Activated CD4-positive, CD25-positive, alpha-beta regulatory T cell treated with anti-CD3 and anti-CD28 coated beads, Interleukin-2, amount 50 U/mL, for 24 hours (primary cell): ENCODE results near the gene SIRPB2.

Source experiments
- ATAC-seq, 2 donors: fragments of 150-1000 bp; cut with Tn5 transposase; one replicate each; pipeline ENCODE4 v1.10.0; 2021; ENCODE audit warnings: mild to moderate bottlenecking in 1 of 2, moderate library complexity in 1 of 2

Gene SIRPB2

GRCh38 chr20:1491281-1491840 is at the start of gene SIRPB2:
SIRPB2 (minus strand) TSS chr20:1491420; CDS start chr20:1491359, 61 bp downstream.
- no peak for ATAC-seq

- ATAC-seq, result peak; percentile 48 to 51
Measured at GRCh38 chr20:1539816-1540419, 48.7 kb upstream of the SIRPB2 start.

GRCh38 chr20:1538655-1539054 is 47.4 kb upstream of the SIRPB2 start:
- no peak for ATAC-seq

DNA sequence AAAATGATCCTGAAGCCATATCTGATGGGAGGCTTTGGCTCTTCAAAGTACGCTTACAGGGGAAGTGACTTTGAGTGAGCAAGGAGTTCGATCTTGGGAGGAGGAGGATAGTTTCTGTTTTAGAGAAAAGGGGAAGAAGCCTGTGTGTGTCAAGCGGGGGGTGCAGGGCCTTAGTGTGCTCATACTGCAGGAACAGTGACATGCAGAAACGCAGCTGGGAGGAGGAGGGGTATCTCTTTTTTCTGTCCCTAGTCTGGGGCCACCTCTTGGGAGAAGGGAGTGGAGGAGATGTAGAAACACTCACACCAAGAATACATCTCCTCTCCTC is 46.5 kb upstream of the SIRPB2 start:
- ATAC-seq, result peak in 1 of 2 donors; percentile 28

GRCh38 chr20:1536893-1537730 is 45.9 kb upstream of the SIRPB2 start:
- ATAC-seq, result no peak

GRCh38 chr20:1535420-1536175 is 44.4 kb upstream of the SIRPB2 start:
- ATAC-seq, result no peak

DNA sequence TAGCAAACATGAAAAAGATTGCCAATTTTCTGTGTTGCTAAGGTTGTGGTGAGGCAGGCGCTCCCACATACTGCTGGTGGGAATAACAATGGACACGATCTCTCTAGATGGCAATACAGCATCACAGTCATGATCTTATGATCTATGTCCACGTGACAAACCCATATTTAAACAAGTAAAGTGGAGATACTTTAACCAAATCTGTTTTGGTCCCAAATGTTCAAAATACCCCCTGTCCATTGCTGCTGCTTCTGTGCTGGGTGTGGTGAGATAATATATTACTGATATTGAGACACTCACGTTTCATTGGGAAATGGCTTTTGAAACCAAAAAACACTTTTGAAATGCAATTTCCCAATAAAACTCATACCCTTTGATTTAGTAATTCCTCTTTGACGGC is 43.3 kb upstream of the SIRPB2 start:
- ATAC-seq, result no peak

DNA sequence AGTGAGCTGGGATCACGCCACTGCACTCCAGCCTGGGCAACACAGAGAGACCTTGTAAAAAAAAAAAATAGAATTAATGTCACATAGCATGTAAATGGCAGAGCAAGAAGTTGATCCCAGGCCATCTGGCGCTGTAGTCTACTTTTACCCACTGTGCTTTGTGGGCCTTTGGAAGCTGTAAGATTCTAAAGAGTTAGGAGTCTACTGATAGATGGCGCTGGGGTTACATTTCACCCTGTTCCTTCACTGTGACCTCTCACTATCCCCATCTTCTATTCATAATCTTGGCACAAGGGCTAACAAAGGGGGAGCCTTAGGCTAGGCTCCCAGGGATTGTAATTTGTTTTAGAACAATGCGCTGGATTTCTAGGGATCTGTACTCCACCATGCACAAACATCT is 41.8 kb upstream of the SIRPB2 start:
- ATAC-seq, result peak; percentile 32 to 41

GRCh38 chr20:1528811-1529210 is 37.6 kb upstream of the SIRPB2 start:
- ATAC-seq, result no peak

- no peak for ATAC-seq
Measured at GRCh38 chr20:1527923-1528322, 36.7 kb upstream of the SIRPB2 start.

GRCh38 chr20:1526896-1527295 is 35.7 kb upstream of the SIRPB2 start:
- ATAC-seq, result no peak

- no peak for ATAC-seq
Measured at GRCh38 chr20:1526310-1526709, 35.1 kb upstream of the SIRPB2 start.

DNA sequence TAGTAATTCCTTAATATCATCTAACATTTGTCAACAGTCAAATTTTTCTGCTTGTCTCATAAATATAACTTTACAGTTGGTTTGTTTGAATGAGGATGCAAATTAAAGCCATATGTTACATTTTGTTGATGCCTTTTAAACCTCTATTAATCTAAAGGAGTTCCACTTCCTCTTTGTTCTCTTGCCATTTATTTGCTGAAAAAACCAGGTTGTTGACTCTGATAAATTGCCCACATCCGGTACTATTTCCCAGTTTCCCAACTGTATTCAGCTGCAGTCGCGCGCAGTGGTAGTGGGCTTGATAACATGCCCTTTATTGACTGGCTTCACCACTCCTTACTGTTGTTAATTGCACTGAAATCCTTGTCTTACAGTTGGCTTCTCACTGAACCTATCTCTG is 32.8 kb upstream of the SIRPB2 start:
- ATAC-seq, result no peak

DNA sequence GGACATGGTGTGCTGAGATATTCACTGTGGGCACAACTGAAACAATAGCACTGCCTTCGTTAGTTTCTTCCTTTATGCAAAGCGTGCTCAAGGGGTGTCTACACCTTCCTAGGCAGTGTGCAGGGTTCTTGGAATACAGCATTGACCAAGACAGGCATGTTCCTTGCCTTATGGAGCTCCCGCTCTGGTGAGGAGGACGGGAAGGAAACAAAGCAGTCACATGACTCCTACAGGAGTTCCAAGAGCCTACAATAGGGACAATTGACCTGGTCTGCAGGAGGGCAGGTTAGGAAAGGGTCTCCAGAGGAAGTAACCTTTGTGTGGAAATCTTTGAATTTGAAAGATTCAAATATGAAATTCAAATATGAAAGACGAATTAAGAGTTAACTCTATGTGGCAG is 25.8 kb upstream of the SIRPB2 start:
- no peak for ATAC-seq

- ATAC-seq, result no peak
Measured at GRCh38 chr20:1513801-1514200, 22.6 kb upstream of the SIRPB2 start.

DNA sequence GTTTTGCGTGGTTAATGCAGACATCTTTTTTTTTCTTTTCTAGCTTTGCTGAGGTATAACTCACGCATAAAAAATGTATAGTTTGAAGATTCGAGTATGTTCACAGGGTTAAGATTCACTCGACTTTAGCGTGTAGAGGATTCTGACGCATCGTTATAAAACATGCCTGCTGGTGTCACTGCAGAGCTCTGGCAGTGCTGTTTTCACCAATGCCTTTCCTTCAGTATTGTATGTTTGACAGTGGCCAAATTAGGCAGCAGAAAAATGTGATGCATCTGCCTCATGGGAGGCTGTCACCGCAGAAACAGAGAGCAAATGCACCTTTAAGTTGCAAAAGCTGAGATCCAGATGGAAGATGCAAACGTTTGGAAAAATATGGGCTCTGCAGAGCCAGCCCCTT is 18.0 kb upstream of the SIRPB2 start:
- ATAC-seq, result peak in 1 of 2 donors; percentile 48

DNA sequence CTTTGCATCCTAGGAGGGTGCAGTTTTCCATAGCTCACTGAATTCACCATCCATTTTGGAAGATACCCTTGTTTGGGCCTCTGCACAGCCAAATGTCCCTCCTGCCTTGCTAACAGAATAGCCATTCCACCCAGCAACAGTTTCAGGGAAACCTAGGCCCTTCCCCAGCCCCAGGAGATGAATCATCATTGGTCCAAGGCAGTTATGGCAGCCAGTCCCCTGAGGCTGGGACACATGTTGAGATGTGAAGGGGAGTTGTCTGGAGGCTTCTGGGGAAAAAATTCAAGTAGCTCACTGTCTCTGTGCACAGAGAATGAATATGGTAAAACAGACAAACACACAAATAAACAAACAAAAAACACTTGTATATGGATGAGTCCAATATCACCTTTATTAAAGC is 17.4 kb upstream of the SIRPB2 start:
- ATAC-seq, result no peak

GRCh38 chr20:1507276-1507675 is 16.1 kb upstream of the SIRPB2 start:
- no peak for ATAC-seq

DNA sequence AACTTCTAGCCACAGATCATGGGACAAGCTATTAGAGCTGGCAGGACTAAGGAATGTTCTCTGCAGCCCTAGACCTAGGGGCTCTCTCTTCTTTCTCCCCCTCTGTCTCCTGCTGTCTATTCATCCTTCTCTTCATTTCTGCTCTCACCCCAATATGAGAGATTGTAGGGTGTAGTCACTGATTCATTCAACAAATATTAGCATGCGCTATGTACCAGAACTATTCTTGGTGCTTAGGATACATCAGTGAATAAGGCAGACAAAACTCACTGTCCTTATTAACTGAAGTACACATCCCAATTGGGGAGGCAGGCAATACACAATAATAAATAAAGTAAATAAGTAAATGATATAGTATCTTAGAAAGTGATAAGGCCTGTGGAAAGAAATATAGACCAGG is 14.7 kb upstream of the SIRPB2 start:
- ATAC-seq, result no peak

- no peak for ATAC-seq
Measured at GRCh38 chr20:1505361-1505760, 14.1 kb upstream of the SIRPB2 start.

- ATAC-seq, result peak; percentile 100
Measured at GRCh38 chr20:1503564-1504227, 12.5 kb upstream of the SIRPB2 start.

GRCh38 chr20:1500496-1500895 is 9.3 kb upstream of the SIRPB2 start:
- ATAC-seq, result no peak
